Hepatocyte (in vitro differentiated cells): ENCODE results near the gene DNM3. TPM values are rescaled to one million over a fixed set of nuclear protein-coding genes. Genes with fewer than 3 reads are reported as not detected.

Experiments used
- DNase-seq: peaks from one replicate; pipeline ENCODE4 v3.0.0-alpha.2; 2016; ENCODE audit warnings: low spot score
- H2AFZ ChIP-seq: fragments of 200-600 bp; sonication (generic); 2 replicates; pipeline ENCODE4 v1.6.0; 2016; ENCODE audit warnings: antibody characterized with exemption, mild to moderate bottlenecking
- H3K27ac ChIP-seq: fragments of 200-600 bp; sonication (generic); 2 replicates; pipeline ENCODE4 v1.5.1; 2016; ENCODE audit warnings: mild to moderate bottlenecking
- H3K27me3 ChIP-seq: fragments of 200-600 bp; sonication (generic); 2 replicates; pipeline ENCODE4 v1.6.1; 2016
- H3K36me3 ChIP-seq: fragments of 200-600 bp; sonication (generic); replicated peaks from 2 replicates; pipeline ENCODE4 v1.5.1; 2016; ENCODE audit warnings: low read depth; ENCODE audit not compliant: insufficient read depth
- H3K4me1 ChIP-seq: fragments of 200-600 bp; sonication (generic); 2 replicates; pipeline ENCODE4 v1.5.1; 2016; ENCODE audit warnings: mild to moderate bottlenecking, moderate library complexity; ENCODE audit not compliant: insufficient read depth
- H3K4me2 ChIP-seq: fragments of 200-600 bp; sonication (generic); 2 replicates; pipeline ENCODE4 v1.6.0; 2016
- H3K4me3 ChIP-seq: fragments of 200-600 bp; sonication (generic); 2 replicates; pipeline ENCODE4 v1.5.1; 2016; ENCODE audit warnings: mild to moderate bottlenecking
- H3K79me2 ChIP-seq: fragments of 200-600 bp; sonication (generic); 2 replicates; pipeline ENCODE4 v1.6.0; 2017; ENCODE audit warnings: mild to moderate bottlenecking
- H3K9me2 ChIP-seq: fragments of 200-600 bp; sonication (generic); replicated peaks from 2 replicates; pipeline ENCODE4 v1.6.0; 2017; ENCODE audit warnings: mild to moderate bottlenecking; ENCODE audit not compliant: insufficient read depth
- H3K9me3 ChIP-seq: fragments of 200-600 bp; sonication (generic); 2 replicates; pipeline ENCODE4 v1.5.1; 2016; ENCODE audit warnings: low read depth, mild to moderate bottlenecking
- H4K20me1 ChIP-seq: fragments of 200-600 bp; sonication (generic); 2 replicates; pipeline ENCODE4 v1.6.0; 2016; ENCODE audit warnings: mild to moderate bottlenecking; ENCODE audit not compliant: insufficient read depth, poor library complexity, severe bottlenecking
- EZH2 ChIP-seq: fragments of 200-600 bp; sonication (generic); IDR thresholded peaks from 2 replicates; pipeline ENCODE4 v1.6.1; 2016; ENCODE audit warnings: antibody characterized with exemption, mild to moderate bottlenecking, borderline replicate concordance
- EZH2phosphoT487 ChIP-seq: fragments of 200-600 bp; sonication (generic); IDR thresholded peaks from one replicate; pipeline ENCODE4 v1.6.1; 2018; ENCODE audit warnings: antibody characterized with exemption, mild to moderate bottlenecking, low read depth, moderate library complexity; ENCODE audit not compliant: unreplicated experiment, severe bottlenecking
- WGBS: methylation state at CpG from one replicate; pipeline ENCODE4 v1.1.6; 2016; ENCODE audit warnings: low lambda C conversion rate; ENCODE audit errors: missing lambda C conversion rate; 5-methylcytosine and 5-hydroxymethylcytosine counted together
- polyA plus RNA-seq: library from polyadenylated mRNA; unstranded; fragments of >200 nt; fragmentation: Nextera tagmentation; extraction: Ambion mirVana; gene quantifications from 2 replicates; pipeline ENCODE4 v1.2.1, GENCODE V29; 2016
- total RNA-seq: library from RNA; depleted of rRNA; stranded (reverse); fragments of >200 nt; gene quantifications from 2 replicates; pipeline ENCODE4 v1.2.3, GENCODE V29; 2014
- TF ChIP-seq, protein P1 (sequence below): fragments of 200-600 bp; sonication (generic); IDR thresholded peaks from 2 replicates; pipeline ENCODE4 v1.5.1; 2016; ENCODE audit warnings: antibody characterized with exemption, mild to moderate bottlenecking; ENCODE audit not compliant: poor library complexity

Gene DNM3
- total and polyA plus RNA-seq, 2 experiments from 2014 or later: 1.5 TPM; not detected in 1

DNA sequence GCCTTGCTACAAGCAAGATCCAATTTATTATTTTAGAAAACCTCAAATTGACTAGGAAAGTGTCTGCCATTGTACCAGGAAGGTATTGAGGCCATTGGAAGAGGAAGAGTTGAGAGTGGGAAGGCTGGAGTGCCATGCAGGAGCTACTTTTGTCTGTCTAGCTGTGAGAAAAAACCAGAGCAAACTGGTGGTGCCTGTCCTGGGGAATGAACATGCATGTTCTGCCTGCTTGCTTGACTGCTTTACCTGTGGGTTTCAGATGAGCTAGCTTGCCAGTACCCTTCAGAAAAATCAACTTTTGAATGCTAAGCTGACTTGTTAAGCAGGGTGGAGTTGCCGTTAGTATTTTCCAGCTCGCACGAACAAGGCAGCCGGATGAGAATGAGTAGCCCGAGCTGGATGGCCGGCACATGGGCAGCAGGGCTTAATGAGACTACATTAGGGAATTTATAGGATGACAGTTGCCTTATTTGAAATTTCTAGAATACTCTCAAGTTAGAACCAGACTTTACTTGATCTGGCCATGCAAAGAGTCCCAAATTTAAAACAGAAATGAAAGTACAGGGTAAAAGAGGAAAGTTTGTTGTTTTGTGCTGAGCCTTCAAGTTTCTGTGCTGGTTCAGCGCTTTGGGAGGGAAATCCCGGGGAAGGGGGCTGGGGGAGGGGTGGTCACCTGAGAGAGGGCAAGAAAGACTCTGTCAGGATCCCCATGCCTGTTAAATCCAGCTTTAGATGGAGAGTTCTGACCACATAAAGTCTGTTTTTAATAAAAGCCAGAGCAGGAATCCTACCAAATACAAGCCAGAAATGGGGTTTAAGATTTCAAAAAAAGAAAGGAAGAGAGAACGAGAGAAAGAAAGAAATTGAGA, 549.6 kb downstream of the DNM3 start:
- Histone ChIP-seq H3K4me3 (no peak overlapping the region), H3K9me2 (no peaks in the 10 kb centered on the region)

DNA sequence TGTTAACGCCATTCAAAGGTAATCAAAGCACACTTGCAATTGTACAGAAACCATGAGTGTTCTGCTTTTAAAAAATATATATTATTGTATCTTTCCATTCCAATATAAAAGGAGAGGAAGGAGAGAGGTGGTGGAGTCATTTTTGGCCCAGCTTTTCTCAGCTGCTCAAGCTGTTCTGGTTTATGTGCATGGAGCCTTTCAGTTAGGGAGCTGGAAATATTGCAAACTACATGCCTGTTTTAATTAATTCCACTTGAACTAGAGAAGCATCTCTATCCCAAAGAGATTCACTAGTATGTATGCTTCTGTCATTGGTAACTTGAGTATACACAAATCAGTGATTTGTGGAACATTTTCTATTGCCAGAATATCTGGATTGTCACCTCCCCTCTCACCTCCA, 550.7 kb downstream of the DNM3 start:
- H3K79me2 ChIP-seq: no peaks in the 10 kb centered on the region
- WGBS: 72% methylated on average over 1 of the region's 1 CpG
- TF ChIP-seq, protein P1, sequence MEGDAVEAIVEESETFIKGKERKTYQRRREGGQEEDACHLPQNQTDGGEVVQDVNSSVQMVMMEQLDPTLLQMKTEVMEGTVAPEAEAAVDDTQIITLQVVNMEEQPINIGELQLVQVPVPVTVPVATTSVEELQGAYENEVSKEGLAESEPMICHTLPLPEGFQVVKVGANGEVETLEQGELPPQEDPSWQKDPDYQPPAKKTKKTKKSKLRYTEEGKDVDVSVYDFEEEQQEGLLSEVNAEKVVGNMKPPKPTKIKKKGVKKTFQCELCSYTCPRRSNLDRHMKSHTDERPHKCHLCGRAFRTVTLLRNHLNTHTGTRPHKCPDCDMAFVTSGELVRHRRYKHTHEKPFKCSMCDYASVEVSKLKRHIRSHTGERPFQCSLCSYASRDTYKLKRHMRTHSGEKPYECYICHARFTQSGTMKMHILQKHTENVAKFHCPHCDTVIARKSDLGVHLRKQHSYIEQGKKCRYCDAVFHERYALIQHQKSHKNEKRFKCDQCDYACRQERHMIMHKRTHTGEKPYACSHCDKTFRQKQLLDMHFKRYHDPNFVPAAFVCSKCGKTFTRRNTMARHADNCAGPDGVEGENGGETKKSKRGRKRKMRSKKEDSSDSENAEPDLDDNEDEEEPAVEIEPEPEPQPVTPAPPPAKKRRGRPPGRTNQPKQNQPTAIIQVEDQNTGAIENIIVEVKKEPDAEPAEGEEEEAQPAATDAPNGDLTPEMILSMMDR: no peak
- TF ChIP-seq EZH2phosphoT487 (no peak), EZH2 (no peak)
- peak overlapping the region; percentile 58 for H3K4me2 ChIP-seq
- no peaks in the 10 kb centered on the region for H3K36me3 ChIP-seq
- peaks cover 41% of the 10 kb centered on the region for H3K4me1 ChIP-seq
- peak overlapping the region; percentile 90 for H3K27ac ChIP-seq
- no peaks in the 10 kb centered on the region for H3K9me2 ChIP-seq
- H3K27me3 ChIP-seq: no peaks in the 10 kb centered on the region
- H4K20me1 ChIP-seq: no peaks in the 10 kb centered on the region
- DNase-seq: no peak
- no peak overlapping the region for H3K4me3 ChIP-seq
- H3K9me3 ChIP-seq: no peaks in the 10 kb centered on the region
- no peak overlapping the region for H2AFZ ChIP-seq

More for the DNA sequence above, 549.6 kb downstream of the DNM3 start:
- DNase-seq: peak; percentile 37
- H3K36me3 ChIP-seq: no peaks in the 10 kb centered on the region
- peaks cover 42% of the 10 kb centered on the region for H3K4me1 ChIP-seq
- peak overlapping the region; percentile 90 for H3K27ac ChIP-seq
- peak overlapping the region; percentile 0 for H2AFZ ChIP-seq
- H3K27me3 ChIP-seq: no peaks in the 10 kb centered on the region
- H4K20me1 ChIP-seq: no peaks in the 10 kb centered on the region
- TF ChIP-seq, protein P1: no peak
- no peak for TF ChIP-seq EZH2
- TF ChIP-seq EZH2phosphoT487: no peak
- no peaks in the 10 kb centered on the region for H3K79me2 ChIP-seq
- peak overlapping the region; percentile 58 for H3K4me2 ChIP-seq
- no peaks in the 10 kb centered on the region for H3K9me3 ChIP-seq
- 25% methylated on average over 9 of the region's 9 CpGs for WGBS

DNA sequence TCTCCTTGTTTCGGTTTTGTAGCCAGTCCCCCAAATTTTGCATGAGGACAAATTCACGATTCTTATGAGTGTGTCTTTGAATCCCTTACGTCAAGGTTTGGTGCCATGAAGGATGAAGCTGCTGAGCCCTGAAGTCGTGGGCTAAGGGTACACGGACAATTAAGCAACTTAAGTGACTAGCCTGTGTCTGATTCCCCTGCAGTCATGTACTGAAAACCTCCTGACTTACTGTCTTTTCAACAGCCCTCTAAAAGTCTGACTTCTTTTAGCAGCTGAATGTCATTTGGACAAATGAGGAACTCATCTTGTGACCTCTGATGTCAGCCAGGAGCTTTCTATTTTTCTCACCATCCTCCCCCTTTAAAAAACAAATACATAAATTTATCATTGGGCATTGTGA, 552.1 kb downstream of the DNM3 start:
- no peak overlapping the region for H3K4me2 ChIP-seq
- no peaks in the 10 kb centered on the region for H3K9me2 ChIP-seq
- TF ChIP-seq, protein P1: no peak
- TF ChIP-seq EZH2phosphoT487: no peak
- TF ChIP-seq EZH2: no peak
- H3K4me3 ChIP-seq: no peak overlapping the region
- no peak overlapping the region for H2AFZ ChIP-seq
- no peaks in the 10 kb centered on the region for H3K9me3 ChIP-seq
- no peaks in the 10 kb centered on the region for H3K36me3 ChIP-seq
- H4K20me1 ChIP-seq: no peaks in the 10 kb centered on the region
- DNase-seq: no peak
- 76% methylated on average over 5 of the region's 5 CpGs for WGBS
- peaks cover 55% of the 10 kb centered on the region for H3K4me1 ChIP-seq
- H3K27me3 ChIP-seq: no peaks in the 10 kb centered on the region
- H3K27ac ChIP-seq: peak overlapping the region; percentile 82
- H3K79me2 ChIP-seq: no peaks in the 10 kb centered on the region
